ENCODE results near the gene COL4A3.
"Not testable (repeated sequence)": the region's sequence is repeated elsewhere in the genome, so short reads cannot be mapped to it uniquely, and the experiment has no call there.

COL4A3 gene

DNA sequence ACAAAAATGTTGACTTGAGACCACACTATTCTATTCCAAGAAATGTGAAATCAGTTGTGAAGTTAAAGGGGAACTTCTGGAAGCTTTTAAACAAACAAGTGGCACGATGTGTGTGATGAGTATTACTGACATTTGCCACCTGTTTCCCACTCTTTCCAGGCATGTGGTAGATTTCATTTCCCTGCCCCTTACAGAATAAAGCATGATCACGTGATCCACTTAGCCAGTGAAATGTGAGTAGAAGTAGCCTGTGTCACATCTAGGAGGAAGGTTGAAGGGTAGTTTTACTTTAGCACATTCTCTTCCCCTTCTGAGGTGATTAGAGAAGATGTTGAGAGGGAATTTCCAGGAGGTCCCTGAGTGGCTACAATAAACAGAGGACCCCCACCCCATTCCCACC is 4.3 kb upstream of the COL4A3 start:
- DNase-seq = no peak

DNA sequence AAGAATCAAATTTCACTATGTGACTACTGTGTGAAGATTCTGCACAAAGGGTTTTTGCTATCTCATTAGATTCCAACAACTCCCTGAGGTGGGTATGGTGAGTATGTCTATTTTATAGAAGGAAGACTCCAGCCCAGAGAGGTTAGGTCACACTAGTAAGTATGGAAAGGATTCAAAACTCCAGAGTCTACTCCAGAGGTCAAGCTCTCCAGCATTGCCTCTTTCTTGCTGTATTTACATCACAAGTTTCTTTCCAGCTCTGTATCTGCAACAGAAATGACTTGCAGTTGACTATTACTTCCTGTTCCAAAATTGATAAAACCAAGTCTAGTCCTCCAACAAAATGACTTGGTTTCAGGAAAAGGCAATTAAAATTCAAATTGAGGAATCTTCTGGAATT is 2.5 kb upstream of the COL4A3 start:
- DNase-seq = no peak

DNA sequence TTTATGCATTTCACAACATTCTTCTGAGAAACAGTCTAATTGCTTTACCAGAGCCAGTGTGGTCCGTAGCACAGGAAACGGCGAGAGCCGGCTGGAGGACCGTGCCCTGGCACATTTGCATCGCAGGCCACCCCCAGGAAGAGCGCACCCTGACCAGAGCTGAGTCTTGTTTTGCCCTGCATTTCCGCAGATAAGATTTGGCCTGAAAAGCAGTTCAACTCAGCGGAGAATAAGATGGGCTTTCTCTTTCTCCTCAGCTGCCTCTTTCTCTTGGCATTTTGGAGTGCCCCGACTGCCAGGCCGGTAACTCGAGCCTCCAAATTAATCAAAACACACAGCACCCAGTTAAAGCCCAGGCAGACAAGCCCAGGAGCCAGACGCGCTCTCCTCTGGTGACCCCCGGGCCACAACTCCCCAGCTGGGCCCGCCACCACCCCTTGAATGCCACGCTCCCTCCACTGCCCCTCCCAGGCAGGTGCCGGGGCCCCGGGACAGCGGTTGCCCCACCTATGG is 883 bp upstream of the COL4A3 start:
- no peak for DNase-seq

DNA sequence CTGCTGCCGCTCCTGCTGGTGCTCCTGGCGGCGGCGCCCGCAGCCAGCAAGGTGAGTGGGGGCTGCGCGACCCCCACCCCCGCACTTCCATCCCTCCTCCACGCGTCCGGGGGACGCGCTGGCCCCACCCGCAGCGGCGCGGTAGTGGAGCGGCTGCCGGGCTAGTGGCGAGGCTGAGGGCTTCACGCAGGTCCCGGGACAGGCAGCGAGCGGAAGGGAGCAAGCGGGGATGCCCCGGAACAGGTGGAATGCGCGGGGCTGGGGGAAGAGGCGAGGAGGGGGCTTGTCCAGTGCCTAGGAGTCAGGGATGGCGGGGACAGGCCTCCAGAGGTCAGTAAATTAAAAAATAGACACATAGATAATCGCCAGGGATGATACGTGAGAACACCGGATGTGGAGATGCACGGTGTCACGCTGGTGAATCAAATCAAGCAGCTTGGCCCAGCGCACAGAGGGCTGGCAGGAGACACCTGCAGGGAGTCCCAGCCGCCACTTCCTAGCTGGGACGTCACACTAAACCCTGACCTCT is 403 bp downstream of the COL4A3 start:
- no peak for DNase-seq

DNA sequence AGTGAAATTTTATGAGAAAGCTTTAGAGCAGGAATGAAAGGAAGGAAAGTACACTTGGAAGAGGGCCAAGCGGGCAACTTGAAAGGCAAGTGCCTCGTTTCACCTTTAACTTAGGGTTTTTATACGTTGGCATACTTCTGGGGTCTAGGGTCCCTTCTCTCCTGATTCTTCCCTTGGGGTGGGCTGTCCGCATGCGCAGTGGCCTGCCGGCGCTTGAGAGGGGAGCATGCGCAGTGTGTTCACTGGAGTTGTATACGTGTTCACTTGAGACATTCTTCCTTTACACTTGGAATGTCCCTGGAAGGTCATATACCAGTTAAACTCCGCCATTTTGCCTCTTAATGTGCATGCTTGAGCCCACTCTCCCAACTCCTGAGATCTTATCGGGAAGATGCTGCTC is 7.4 kb downstream of the COL4A3 start:
- DNase-seq = not testable (repeated sequence)

DNA sequence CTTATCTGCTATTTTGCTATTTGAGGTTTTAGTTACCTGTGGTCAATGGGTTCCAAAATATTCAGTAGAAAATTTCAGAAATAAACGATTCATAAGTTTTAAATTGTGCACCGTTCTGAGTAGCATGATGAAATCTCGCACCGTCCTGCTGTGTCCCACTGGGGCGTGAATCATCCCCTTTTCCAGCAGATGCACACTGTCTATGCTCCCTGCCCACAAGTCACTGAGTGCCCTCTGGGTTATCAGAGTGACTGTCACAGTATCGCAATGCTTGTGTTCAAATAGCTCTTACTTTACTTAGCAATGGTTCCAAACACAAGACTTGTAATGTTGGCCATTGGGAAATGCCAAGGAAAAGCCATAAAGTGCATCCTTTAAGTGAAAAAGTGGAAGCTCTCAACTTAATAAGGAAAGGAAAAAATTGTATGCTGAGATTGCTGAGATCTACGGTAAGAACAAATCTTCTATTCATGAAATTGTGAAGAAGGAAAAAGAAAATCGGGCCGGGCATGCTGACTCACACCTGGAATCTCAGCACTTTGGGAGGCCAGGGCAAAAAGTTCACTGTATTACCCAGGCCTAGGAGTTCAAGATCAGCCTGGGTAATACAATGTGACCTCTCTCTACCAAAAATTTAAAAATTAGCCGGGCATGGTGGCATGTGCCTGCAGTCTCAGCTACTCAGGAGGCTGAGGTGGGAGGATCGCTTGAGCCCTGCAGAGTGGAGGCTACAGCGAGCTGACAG is 13.3 kb downstream of the COL4A3 start:
- no peak for DNase-seq

DNA sequence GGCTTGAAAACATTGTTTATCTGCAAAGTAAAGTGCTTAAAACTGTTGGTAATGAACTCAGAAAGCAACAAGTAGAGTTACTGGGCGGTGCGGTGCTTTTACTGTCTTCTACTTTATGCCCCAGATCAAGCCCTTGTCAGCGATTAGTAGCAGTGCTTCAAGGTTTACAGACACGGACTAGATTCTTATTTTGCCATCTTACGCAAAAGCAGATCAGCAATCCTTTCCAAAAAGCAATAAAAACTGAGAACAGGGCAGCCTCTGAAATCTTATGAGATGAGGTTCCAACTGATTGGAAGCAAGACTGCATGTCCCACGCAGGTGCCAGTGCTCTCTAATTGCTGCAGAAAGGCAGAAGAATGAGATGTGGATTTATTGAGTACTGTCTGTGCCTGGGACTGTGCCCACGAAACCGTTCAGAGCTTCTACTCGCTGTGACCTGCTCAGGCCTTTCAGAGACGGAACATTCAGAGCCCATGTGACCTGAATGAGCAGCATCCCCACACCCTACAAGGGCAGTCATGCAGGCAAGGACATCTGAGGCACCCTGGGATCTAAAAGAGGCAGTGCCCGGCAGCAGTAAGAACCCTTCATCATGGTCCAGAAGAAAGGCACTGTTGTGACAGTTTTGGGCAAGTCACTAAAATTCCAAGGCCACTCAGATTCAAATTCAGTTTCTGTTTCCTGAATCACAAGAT is 15.7 kb downstream of the COL4A3 start:
- no peak for DNase-seq

DNA sequence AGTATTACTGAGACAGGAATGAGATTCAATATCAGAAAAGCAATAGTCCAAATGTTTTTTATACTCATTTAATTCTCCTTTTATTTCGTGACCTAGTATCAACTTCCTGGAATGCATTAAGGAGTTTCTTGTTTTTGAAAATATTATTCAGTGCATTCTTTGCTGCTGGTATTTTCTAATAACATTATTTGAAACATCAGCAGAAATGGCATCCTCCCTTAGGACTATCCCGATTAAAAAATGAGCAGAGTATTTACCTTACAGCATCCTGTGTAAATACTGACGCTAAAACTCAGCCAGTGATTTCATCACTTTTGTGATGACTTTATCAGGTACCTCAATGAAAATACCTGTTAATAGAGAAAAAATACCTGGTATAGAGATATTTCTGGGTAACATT is 16.3 kb downstream of the COL4A3 start:
- no peak for DNase-seq

DNA sequence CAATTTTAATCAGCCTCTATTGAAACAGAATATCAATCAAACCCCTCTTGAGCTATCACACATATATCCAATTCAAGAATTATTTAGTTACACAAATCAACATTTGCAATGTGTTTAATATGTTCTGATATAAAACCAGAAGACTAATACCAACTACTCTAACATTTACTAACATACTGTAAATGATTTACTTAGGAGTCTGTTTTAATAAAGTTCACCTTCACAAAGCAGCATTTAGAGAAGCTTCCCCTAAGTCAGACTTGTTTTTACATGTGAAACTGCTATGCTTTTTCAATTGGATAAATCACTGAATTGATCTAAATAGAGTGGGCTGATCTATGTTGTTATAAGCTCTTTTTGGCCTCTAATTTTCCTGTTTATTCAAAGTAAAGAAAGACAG is 18.3 kb downstream of the COL4A3 start:
- DNase-seq = no peak

DNA sequence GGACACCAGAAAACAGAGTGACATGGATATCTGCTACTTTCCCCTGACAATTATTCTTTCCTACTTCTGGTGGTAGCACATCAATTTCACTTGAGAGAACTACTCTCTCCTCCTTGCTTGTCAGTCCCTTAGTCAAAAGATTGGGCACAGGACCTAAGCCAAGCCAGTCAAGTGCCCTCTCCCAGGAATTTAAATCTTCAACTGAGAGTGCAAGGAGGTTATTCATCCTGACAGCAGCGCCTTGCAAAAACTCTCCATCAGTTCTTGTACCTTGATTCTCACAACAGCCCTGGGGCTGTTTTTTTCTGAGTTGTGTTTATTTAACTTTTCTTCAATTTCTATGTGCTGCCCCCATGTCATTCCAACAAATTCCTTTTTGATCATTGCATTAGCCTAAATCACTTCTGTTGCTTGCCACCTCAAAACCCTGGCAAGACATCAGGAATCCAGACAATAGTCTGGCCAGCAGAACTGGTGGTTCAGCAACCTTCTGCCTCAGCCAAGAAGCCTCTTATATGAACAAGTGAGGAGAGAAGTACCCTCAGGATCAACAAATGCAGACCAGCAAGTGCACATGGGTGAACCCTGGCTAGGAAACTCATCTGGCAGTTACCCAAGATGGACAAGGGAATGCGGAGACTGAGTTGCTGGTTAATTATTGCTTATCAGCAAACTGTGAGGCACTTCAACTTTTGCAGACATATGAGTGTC is 19.4 kb downstream of the COL4A3 start:
- no peak for DNase-seq

DNA sequence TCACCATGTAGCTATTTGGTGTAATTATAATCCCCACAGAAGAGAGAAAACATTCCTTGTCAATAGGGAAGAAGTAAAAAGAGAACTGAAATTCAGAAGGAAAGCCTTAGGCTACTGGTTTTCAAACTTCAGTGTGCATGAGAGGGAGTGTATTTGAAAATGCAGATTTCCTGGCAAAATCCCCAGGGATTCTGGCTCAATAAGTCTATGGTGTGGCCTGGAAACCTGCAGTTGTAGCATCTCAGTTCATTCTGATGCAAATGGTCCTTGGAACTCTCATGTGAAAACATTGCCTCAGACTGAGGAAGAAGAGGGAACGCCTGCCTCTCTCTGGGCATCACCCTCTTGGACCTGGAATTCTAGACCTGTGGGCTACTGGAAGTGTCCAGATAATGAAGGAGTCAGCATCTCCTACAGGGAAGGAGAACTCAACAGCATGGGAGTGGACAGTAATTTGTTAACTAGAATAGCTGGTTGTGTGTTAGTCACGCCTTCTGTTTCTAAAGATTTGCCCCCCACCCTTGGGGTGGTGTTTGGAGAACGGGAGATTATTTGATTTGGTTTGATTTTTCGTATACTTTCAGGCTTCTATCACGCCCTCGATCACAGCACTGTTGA is 21.3 kb downstream of the COL4A3 start:
- no peak for DNase-seq

DNA sequence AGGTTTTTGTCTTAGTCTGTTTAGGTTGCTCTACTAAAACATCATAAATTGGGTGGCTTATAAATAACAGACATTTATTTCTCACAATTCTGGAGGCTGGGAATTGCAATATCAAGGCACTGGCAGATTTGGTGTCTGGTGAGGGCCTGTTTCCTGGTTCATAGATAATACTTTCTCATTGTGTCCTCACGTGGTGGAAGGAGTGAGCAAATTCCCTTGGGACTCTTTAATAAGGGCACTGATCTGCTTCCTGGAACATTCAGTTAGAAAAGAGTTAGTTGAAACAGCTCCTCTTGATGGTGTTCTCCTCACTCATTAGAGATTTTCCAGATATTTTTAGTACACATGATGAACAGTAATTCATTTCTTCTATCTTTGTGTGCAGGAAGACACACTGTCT is 22.3 kb downstream of the COL4A3 start:
- no peak for DNase-seq

DNA sequence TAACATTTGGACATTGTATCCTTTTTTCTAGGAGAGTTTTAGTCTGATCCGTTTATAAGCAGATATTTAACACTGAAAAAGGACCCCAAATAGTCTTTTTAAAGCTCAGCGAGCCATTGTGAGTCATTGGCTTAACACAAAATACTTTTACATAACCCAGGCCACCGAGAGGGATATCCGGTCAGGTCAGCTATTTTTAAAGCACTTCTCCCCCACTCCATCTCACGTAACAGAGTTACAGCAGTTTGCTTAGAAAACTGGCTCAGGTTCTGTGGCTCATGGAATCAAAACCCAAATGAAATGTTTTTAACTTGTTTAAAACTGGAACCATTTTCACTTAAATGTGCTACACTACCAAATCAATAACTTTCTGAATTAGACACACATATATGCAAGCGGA is 23.9 kb downstream of the COL4A3 start:
- peak; percentile 70 for DNase-seq

DNA sequence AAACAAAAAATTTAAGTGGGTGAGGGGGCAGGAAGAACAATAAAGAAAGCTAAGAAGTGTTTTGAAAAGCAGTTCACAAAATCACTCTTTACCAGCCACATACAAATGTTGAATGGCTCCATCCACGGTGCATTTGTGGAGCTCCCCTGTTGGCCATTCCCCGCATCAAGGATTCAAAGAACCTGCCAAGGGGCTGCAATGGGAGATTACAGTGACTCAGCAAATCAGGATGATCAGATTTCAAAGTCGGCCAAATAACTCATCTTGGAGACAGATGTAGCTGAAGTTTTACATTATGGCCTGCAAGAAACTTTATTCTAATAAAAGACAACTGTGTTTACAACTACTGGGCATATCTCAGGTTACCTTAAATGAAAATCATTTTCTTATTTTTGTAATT is 26.9 kb downstream of the COL4A3 start:
- peak; percentile 20 for DNase-seq

DNA sequence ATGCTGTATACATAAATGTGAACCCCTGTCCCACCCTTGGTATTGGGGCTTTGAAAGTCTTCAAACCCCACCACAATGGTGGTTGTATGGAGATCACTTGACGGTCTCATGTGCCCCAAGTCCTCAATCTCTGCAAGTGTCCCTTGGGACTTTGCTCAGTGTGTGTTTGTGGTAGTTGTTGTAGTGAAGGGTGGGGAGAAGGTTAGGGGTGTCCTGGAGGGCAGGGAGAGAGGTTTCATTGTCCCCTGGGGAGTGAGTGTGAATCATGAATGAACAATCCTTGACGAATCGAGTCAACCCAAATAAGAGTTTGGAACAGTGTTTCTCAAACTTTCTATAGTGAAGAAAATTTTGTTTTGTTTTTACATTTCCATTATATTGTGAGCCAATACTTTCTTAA is 28.1 kb downstream of the COL4A3 start:
- no peak for DNase-seq

DNA sequence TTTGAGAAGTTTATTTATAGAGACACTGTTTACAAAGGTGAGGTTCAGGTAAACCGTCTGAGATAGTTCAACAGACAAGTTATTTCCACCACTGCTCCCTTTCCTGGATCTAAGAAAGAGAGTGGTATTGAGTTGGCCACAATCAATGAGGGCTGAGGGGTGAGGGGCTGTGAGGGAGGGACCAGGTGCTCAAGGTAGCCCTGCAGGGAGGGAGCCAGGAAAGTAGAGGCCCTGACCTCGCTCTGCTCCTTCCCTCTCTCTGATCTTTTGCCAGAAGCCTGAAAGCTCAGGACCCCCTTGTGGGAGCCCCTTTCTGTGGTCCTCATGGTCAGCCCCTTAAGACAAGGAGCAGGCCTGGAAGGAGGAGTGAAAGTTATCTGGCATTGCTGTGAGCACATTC is 29.8 kb downstream of the COL4A3 start:
- DNase-seq = no peak

DNA sequence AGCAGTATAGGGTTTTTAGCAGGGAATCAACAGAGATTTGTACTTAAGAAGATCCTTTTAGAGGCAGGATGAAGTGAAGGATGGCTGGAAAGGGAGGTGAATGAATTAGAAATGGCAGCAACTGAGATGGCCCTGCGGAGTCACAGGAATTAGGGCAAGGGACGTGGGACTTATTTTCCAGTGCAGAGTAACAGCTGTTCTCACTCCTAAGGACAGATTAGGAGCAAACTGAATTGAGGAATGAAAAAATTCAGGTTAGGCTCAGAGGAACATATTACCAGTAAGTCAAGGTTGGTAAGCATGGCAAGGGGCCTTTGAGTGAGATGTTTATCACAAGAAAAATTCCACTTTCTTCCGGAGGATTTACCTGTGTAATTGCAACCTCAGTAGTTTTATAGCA is 34.4 kb downstream of the COL4A3 start:
- DNase-seq = no peak

DNA sequence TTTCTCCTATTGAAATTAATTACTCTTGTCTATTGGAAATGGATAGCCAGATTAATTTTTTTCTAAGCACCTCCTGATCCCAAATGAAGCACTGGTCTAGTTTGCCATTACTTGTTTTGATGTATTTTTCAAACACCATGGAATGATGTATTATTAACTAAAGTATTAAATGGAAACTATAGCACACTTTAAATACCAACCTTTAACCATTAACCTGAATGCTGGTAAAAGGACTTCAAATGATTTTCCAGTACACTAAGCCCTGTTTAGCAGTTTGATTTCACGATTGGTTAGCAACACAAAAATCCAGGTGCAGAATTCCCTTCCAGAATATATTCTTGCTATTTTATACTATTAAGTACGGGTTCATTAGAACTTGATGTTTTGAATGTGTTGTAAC is 37.3 kb downstream of the COL4A3 start:
- no peak for DNase-seq

DNA sequence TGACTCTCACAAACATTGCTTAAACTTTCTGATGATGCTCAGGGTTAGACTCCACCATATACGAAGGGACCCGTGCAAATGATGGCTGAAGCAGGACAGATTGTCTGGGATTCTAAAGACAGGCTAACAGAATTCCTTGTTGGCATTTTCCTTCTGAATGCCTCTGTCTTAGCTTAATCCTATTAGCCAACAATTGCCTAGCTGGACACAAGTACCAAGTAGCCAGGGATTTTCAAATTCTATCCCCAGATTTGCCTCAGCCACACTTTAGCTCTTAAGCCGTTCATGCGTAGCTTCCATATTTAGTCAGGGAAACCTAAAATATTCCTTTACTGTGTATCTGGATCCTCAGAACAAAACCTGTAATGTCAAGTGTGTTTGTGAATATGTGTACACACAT is 40.0 kb downstream of the COL4A3 start:
- no peak for DNase-seq

DNA sequence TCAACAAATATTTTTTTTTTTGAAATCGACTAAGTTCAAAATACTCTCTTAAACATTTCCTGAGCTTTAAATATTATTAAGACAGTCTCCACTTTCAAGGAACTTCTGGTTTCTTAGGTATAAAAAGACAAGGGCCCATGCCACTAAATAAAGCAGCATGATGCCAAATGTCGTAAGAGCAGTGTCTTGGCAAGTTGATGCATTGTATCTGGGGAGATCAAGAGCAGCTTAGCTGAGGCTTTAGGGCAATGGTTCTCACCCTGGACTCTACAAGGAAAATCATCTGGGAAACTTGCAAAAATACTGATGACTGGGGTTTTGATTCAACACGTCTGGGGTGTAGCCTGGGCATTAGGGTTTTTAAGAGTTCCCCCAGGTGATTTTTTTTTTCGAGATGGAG is 41.3 kb downstream of the COL4A3 start:
- DNase-seq = no peak

DNA sequence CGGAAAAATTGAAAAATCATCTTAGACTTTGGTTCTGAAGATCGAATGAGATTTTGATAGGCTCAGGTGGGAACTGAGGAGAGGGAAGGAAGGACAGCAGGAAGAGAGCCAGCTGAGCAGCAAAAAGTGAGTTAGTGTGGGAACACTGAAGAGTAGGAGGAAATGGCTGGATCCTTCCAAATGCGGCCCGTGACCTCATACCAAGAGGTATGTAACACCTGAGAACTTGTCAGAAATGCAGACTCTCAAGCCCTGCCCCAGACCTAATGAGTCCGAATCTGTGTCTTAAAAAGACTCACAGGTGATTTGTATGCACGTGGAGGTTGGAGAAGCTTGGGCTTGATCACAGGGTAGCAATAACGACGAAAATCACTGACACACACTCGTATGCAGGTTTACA is 42.0 kb downstream of the COL4A3 start:
- DNase-seq = no peak

DNA sequence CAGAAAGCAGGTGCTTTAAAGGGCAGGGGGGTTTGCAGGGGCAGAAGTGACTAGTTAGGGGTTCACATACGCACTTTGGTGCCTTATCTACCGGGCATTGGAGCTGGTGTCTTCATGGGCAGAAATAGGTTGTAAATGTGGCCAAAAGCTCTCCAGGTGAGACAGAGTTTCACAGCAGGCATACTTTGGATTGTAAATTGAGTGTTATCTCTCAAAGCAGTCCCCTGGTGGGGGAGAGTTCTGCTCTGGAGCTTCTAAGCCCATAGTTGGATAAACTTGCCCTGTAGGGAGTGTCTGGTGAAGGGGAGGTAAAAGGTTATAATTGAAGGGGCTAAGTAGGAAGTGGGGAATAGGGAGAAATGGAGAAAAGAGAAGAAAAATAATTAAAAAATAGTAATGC is 43.1 kb downstream of the COL4A3 start:
- no peak for DNase-seq

DNA sequence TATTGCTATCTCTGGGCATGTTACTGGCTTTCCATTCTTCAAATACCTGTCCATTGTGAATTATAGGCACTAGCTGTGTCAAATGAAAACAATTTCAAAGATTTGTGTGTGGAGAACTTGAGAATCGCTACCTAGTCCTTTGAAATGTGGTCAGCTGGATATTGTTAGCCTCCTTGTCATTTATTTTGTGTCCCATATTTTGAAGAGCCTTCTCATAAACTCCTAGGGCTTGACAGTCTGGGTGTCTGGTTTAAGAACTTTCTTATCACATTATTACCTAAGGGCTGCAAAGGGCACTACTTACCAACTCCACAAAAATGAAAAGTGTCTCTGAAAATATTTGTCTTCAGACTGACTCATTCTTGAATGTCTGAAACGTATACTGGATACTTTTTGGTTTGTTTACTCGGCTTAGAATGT is 50.2 kb downstream of the COL4A3 start:
- peak; percentile 26 for DNase-seq
